Type B pancreatic cell (in vitro differentiated cells): Measurements from ENCODE around the gene MEF2A. TPM values are rescaled to one million over a fixed set of nuclear protein-coding genes. Genes with fewer than 3 reads are reported as not detected.

Experiments used
- DNase-seq: peaks from one replicate; pipeline ENCODE4 v3.0.0; 2021; ENCODE audit warnings: mixed read lengths; ENCODE audit not compliant: unreplicated experiment; ENCODE audit errors: extremely low spot score
- H3K27ac Mint-ChIP-seq: 2 replicates; pipeline ENCODE4 v1.8.0; 2021; ENCODE audit warnings: mild to moderate bottlenecking, mixed read lengths
- H3K27me3 Mint-ChIP-seq: 2 replicates; pipeline ENCODE4 v1.8.0; 2021; ENCODE audit warnings: mixed read lengths
- H3K36me3 Mint-ChIP-seq: 2 replicates; pipeline ENCODE4 v1.8.0; 2021; ENCODE audit warnings: mixed read lengths
- H3K4me1 Mint-ChIP-seq: one replicate; pipeline ENCODE4 v1.8.0; 2021; ENCODE audit warnings: mixed read lengths; ENCODE audit not compliant: unreplicated experiment
- H3K4me3 Mint-ChIP-seq: 2 replicates; pipeline ENCODE4 v1.8.0; 2021; ENCODE audit warnings: mild to moderate bottlenecking, mixed read lengths
- H3K9me3 Mint-ChIP-seq: 2 replicates; pipeline ENCODE4 v1.8.0; 2021; ENCODE audit warnings: mixed read lengths
- CTCF ChIP-seq: fragments of 200-600 bp; sonication (generic); conservative IDR thresholded peaks from 2 replicates; pipeline ENCODE4 v1.5.0; 2021; ENCODE audit warnings: antibody characterized with exemption, mild to moderate bottlenecking
- total RNA-seq: library from RNA; stranded (reverse); gene quantifications from 2 replicates; pipeline ENCODE4 v1.2.1, GENCODE V29; 2021; ENCODE audit warnings: low replicate concordance

The MEF2A gene
- total RNA-seq, 1 donor from 2014 or later, result 26.0 TPM

- Mint-ChIP-seq H3K4me1 (peaks cover 11% of the 10 kb centered on the region), H3K27ac (no peak overlapping the region)
Measured at GRCh38 chr15:99605990-99606389, 40.2 kb downstream of the MEF2A start.

GRCh38 chr15:99606646-99607045 lies 40.9 kb downstream of the MEF2A start:
- H3K4me1 Mint-ChIP-seq, result peaks cover 11% of the 10 kb centered on the region

More at GRCh38 chr15:99605990-99606389, 40.2 kb downstream of the MEF2A start:
- no peak for DNase-seq
- Mint-ChIP-seq H3K9me3 (no peaks in the 10 kb centered on the region), H3K4me3 (no peak overlapping the region), H3K27me3 (no peaks in the 10 kb centered on the region), H3K36me3 (peaks cover 27% of the 10 kb centered on the region)
- TF ChIP-seq CTCF, result no peak

DNA sequence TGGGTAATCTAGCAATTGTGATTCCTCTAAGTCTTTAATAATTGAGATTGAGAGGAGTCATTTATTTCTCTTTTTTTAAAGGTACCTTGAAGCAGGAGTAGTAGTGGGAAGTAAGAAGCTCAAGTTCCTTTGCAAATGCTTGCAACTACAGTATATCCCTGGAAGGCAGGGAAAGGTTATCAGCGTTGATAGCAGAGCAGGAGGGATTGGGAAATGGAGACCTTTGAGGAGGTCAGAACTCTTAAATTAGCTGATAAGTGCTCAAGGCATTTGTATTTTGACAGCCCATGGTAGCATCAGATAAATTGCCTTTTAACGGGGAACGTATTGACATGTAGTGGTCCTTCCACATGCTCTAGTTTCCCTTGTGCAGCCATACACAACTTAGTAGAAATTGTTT lies 47.7 kb downstream of the MEF2A start:
- peaks cover 6% of the 10 kb centered on the region for H3K36me3 Mint-ChIP-seq
- H3K4me3 Mint-ChIP-seq, result no peak overlapping the region
- no peak overlapping the region for H3K27ac Mint-ChIP-seq
- H3K27me3 Mint-ChIP-seq, result no peaks in the 10 kb centered on the region
- no peak for TF ChIP-seq CTCF
- H3K4me1 Mint-ChIP-seq, result peaks cover 16% of the 10 kb centered on the region
- no peak for DNase-seq
- no peaks in the 10 kb centered on the region for H3K9me3 Mint-ChIP-seq

More at GRCh38 chr15:99606646-99607045, 40.9 kb downstream of the MEF2A start:
- H3K27ac Mint-ChIP-seq, result no peak overlapping the region
- H3K36me3 Mint-ChIP-seq, result peaks cover 24% of the 10 kb centered on the region
- no peak for TF ChIP-seq CTCF
- DNase-seq, result no peak
- H3K27me3 Mint-ChIP-seq, result no peaks in the 10 kb centered on the region
- H3K4me3 Mint-ChIP-seq, result no peak overlapping the region
- no peaks in the 10 kb centered on the region for H3K9me3 Mint-ChIP-seq

GRCh38 chr15:99613887-99614647 lies 48.3 kb downstream of the MEF2A start:
- Mint-ChIP-seq H3K4me3 (no peak overlapping the region), H3K4me1 (peaks cover 21% of the 10 kb centered on the region), H3K27ac (peak overlapping the region; percentile 58), H3K27me3 (no peaks in the 10 kb centered on the region), H3K9me3 (no peaks in the 10 kb centered on the region), H3K36me3 (peaks cover 6% of the 10 kb centered on the region)
- no peak for TF ChIP-seq CTCF
- no peak for DNase-seq

DNA sequence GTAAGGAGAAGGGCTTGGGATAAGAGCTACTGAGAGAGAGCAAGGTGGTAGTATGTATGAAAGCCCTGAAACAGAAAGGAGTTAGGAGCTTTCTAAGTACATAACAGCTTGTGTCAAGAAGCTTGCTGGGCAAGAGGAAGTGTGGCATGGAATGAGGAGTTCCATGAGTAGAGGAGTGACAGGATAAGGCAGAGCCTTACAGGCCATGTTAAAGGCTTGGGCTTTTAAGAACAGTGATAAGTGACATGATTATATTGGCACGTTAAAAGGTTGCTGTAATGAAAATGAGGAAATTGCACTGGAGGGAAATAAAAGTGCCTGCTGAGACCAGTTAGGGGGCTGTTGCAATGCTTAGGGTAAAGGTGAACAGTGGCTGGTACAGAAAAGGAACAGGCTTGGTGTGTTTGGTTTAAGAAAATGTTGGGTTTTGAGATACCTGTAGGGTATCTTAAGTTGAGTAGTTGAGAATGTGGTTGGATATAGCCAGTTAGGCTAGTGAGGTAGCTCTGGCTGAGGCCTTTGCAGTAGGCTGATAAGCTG lies 49.0 kb downstream of the MEF2A start:
- Mint-ChIP-seq H3K27ac (peak overlapping the region; percentile 58), H3K36me3 (peaks cover 6% of the 10 kb centered on the region), H3K4me3 (no peak overlapping the region), H3K4me1 (peaks cover 28% of the 10 kb centered on the region), H3K27me3 (no peaks in the 10 kb centered on the region), H3K9me3 (no peaks in the 10 kb centered on the region)
- no peak for TF ChIP-seq CTCF
- DNase-seq, result no peak
